Erythroblast (primary cell): ENCODE data around the gene PNMA5.
"Not testable (repeated sequence)": the region's sequence is repeated elsewhere in the genome, so short reads cannot be mapped to it uniquely, and the experiment has no call there.

Source experiments
- DNase-seq, 2 experiments: peaks; one replicate each; lab custom pipeline; 2025; lab: John Stamatoyannopoulos, UW
- GATA1 ChIP-seq: IDR thresholded peaks from 2 replicates; pipeline ENCODE4 v1.6.1; 2011; ENCODE audit warnings: low read depth, mild to moderate bottlenecking, control low read depth, low read length, moderate library complexity
- POLR2A ChIP-seq: IDR thresholded peaks from 2 replicates; pipeline ENCODE4 v1.6.1; 2011; ENCODE audit warnings: mild to moderate bottlenecking, low read length

PNMA5 gene

GRCh38 chrX:152993933-152994332 lies at the start of gene PNMA5:
Gene PNMA5, minus strand, starts transcription at chrX:152994116. Its CDS starts 2,518 bp downstream, at chrX:152991598.
- no peak for DNase-seq
- no peak for TF ChIP-seq POLR2A
- TF ChIP-seq GATA1, result no peak

- TF ChIP-seq POLR2A (no peak), GATA1 (no peak)
- peak; percentile 57 to 65 for DNase-seq
Observed at GRCh38 chrX:153032397-153033118, 38.6 kb upstream of the PNMA5 start.

- no peak for DNase-seq
- no peak for TF ChIP-seq GATA1
- no peak for TF ChIP-seq POLR2A
Observed at GRCh38 chrX:153030801-153031200, 36.9 kb upstream of the PNMA5 start.

GRCh38 chrX:153029875-153030274 lies 36.0 kb upstream of the PNMA5 start:
- no peak for TF ChIP-seq GATA1
- TF ChIP-seq POLR2A, result no peak
- DNase-seq, result no peak

GRCh38 chrX:153029162-153029561 lies 35.2 kb upstream of the PNMA5 start:
- no peak for DNase-seq
- TF ChIP-seq POLR2A (no peak), GATA1 (no peak)

GRCh38 chrX:153028487-153028886 lies 34.6 kb upstream of the PNMA5 start:
- DNase-seq, result not testable (repeated sequence)

- DNase-seq, result not testable (repeated sequence)
Observed at GRCh38 chrX:153026501-153026900, 32.6 kb upstream of the PNMA5 start.

GRCh38 chrX:153019166-153019565 lies 25.2 kb upstream of the PNMA5 start:
- DNase-seq, result no peak
- TF ChIP-seq GATA1, result no peak
- no peak for TF ChIP-seq POLR2A

- DNase-seq, result not testable (repeated sequence)
Observed at GRCh38 chrX:153017174-153017573, 23.3 kb upstream of the PNMA5 start.

GRCh38 chrX:153004780-153005179 lies 10.9 kb upstream of the PNMA5 start:
- TF ChIP-seq POLR2A (no peak), GATA1 (no peak)
- DNase-seq, result no peak

- TF ChIP-seq GATA1 (no peak), POLR2A (no peak)
- DNase-seq, result no peak
Observed at GRCh38 chrX:153003981-153004380, 10.1 kb upstream of the PNMA5 start.

GRCh38 chrX:153002182-153002581 lies 8.3 kb upstream of the PNMA5 start:
- DNase-seq, result not testable (repeated sequence)

- TF ChIP-seq GATA1 (no peak), POLR2A (no peak)
- no peak for DNase-seq
Observed at GRCh38 chrX:152997337-152997736, 3.4 kb upstream of the PNMA5 start.

GRCh38 chrX:152992115-152992514 lies 1.8 kb downstream of the PNMA5 start:
- TF ChIP-seq POLR2A (no peak), GATA1 (no peak)
- DNase-seq, result no peak

- no peak for TF ChIP-seq POLR2A
- no peak for TF ChIP-seq GATA1
- no peak for DNase-seq
Observed at GRCh38 chrX:152991123-152991522, 2.8 kb downstream of the PNMA5 start.

- DNase-seq, result no peak
- no peak for TF ChIP-seq POLR2A
- TF ChIP-seq GATA1, result no peak
Observed at GRCh38 chrX:152989292-152989658, 4.6 kb downstream of the PNMA5 start.
